H9 (cell line): ENCODE results near the gene ROBO4. TPM values are rescaled to one million over a fixed set of nuclear protein-coding genes. Genes with fewer than 3 reads are reported as not detected.

ENCODE experiments used
- DNase-seq: peaks from one replicate; pipeline ENCODE4 v3.0.0-alpha.2; 2017
- H2AFZ ChIP-seq: one replicate; pipeline ENCODE4 v1.6.1; 2013; ENCODE audit warnings: mild to moderate bottlenecking, low read length, control low read depth, moderate library complexity
- H2AK5ac ChIP-seq: 2 replicates; pipeline ENCODE4 v1.6.1; 2013; ENCODE audit warnings: low read length, control low read depth, mixed read lengths; ENCODE audit not compliant: insufficient read length
- H2BK120ac ChIP-seq: one replicate; pipeline ENCODE4 v1.6.1; 2013; ENCODE audit warnings: low read depth, mild to moderate bottlenecking, low read length, control low read depth, inconsistent platforms; ENCODE audit not compliant: poor library complexity, severe bottlenecking
- H2BK12ac ChIP-seq: 2 replicates; pipeline ENCODE4 v1.6.1; 2013; ENCODE audit warnings: low read length, control low read depth, mixed read lengths, low read depth; ENCODE audit not compliant: insufficient read length
- H2BK15ac ChIP-seq: 2 replicates; pipeline ENCODE4 v1.6.1; 2013; ENCODE audit warnings: low read depth, low read length, control low read depth
- H2BK20ac ChIP-seq: one replicate; pipeline ENCODE4 v1.6.1; 2013; ENCODE audit warnings: low read depth, mild to moderate bottlenecking, low read length, control low read depth, inconsistent platforms; ENCODE audit not compliant: poor library complexity, severe bottlenecking
- H2BK5ac ChIP-seq: 2 replicates; pipeline ENCODE4 v1.6.1; 2013; ENCODE audit warnings: low read length, control low read depth, mixed read lengths; ENCODE audit not compliant: insufficient read length
- H3K14ac ChIP-seq: 2 replicates; pipeline ENCODE4 v1.6.1; 2013; ENCODE audit warnings: low read length, control low read depth; ENCODE audit not compliant: insufficient read depth
- H3K18ac ChIP-seq: 2 replicates; pipeline ENCODE4 v1.6.1; 2013; ENCODE audit warnings: low read depth, mild to moderate bottlenecking, mixed read lengths, low read length, control low read depth; ENCODE audit not compliant: insufficient read length
- H3K23ac ChIP-seq: 2 replicates; pipeline ENCODE4 v1.6.1; 2013; ENCODE audit warnings: low read length, control low read depth, mixed read lengths, low read depth; ENCODE audit not compliant: insufficient read length
- H3K23me2 ChIP-seq: 2 replicates; pipeline ENCODE4 v1.6.1; 2013; ENCODE audit warnings: low read depth, mild to moderate bottlenecking, mixed read lengths, low read length, control low read depth; ENCODE audit not compliant: insufficient read length, poor library complexity, severe bottlenecking
- H3K27ac ChIP-seq: 2 replicates; pipeline ENCODE4 v1.5.1; 2013; ENCODE audit warnings: low read length, control low read depth, mixed read lengths, low read depth; ENCODE audit not compliant: insufficient read length
- H3K27me3 ChIP-seq: 2 replicates; pipeline ENCODE4 v1.6.1; 2013; ENCODE audit warnings: low read length, control low read depth, inconsistent platforms; ENCODE audit not compliant: insufficient read depth
- H3K4ac ChIP-seq: 2 replicates; pipeline ENCODE4 v1.6.1; 2013; ENCODE audit warnings: low read depth, mild to moderate bottlenecking, control low read depth, inconsistent platforms, low read length, moderate library complexity
- H3K4me1 ChIP-seq: 2 replicates; pipeline ENCODE4 v1.6.1; 2013; ENCODE audit warnings: low read length, control low read depth, inconsistent platforms; ENCODE audit not compliant: insufficient read depth
- H3K4me2 ChIP-seq: 2 replicates; pipeline ENCODE4 v1.6.1; 2013; ENCODE audit warnings: low read length, control low read depth, mixed read lengths; ENCODE audit not compliant: insufficient read length, insufficient read depth
- H3K56ac ChIP-seq: 2 replicates; pipeline ENCODE4 v1.6.1; 2013; ENCODE audit warnings: low read depth, mild to moderate bottlenecking, mixed read lengths, low read length, control low read depth; ENCODE audit not compliant: insufficient read length
- H3K79me1 ChIP-seq: 2 replicates; pipeline ENCODE4 v1.6.1; 2013; ENCODE audit warnings: low read depth, mild to moderate bottlenecking, moderate library complexity, low read length, control low read depth, inconsistent platforms; ENCODE audit not compliant: insufficient read depth, poor library complexity, severe bottlenecking
- H3K79me2 ChIP-seq: 2 replicates; pipeline ENCODE4 v1.6.1; 2013; ENCODE audit warnings: low read length, control low read depth, inconsistent platforms; ENCODE audit not compliant: insufficient read depth
- H3K9ac ChIP-seq: 2 replicates; pipeline ENCODE4 v1.6.1; 2013; ENCODE audit warnings: low read length, control low read depth, mixed read lengths; ENCODE audit not compliant: insufficient read length; ENCODE audit errors: extremely low read depth
- H3K9me3 ChIP-seq: one replicate; pipeline ENCODE4 v1.6.1; 2013; ENCODE audit warnings: low read depth, low read length, inconsistent platforms; ENCODE audit not compliant: control insufficient read depth
- H3T11ph ChIP-seq: one replicate; pipeline ENCODE4 v1.6.1; 2013; ENCODE audit warnings: mild to moderate bottlenecking, low read length, control low read depth, inconsistent platforms
- H4K20me1 ChIP-seq: one replicate; pipeline ENCODE4 v1.6.1; 2013; ENCODE audit not compliant: control insufficient read depth, insufficient read length, insufficient read depth
- H4K5ac ChIP-seq: 2 replicates; pipeline ENCODE4 v1.6.1; 2013; ENCODE audit warnings: low read depth, mild to moderate bottlenecking, mixed read lengths, low read length, control low read depth; ENCODE audit not compliant: insufficient read length
- H4K8ac ChIP-seq: replicated peaks from 2 replicates; pipeline ENCODE4 v1.6.1; 2013; ENCODE audit warnings: low read length, control low read depth, mixed read lengths, low read depth; ENCODE audit not compliant: insufficient read length
- H4K91ac ChIP-seq: 2 replicates; pipeline ENCODE4 v1.6.1; 2013; ENCODE audit warnings: low read depth, mild to moderate bottlenecking, moderate library complexity, mixed read lengths, low read length, control low read depth; ENCODE audit not compliant: insufficient read length
- H3K27ac Mint-ChIP-seq, 3 experiments: 2 replicates in 2 of 3; 3 replicates in 1 of 3; pipeline ENCODE4 v1.8.0; 2020 to 2021; ENCODE audit warnings: mixed read lengths in 3 of 3, mild to moderate bottlenecking in 1 of 3, moderate library complexity in 1 of 3
- H3K27me3 Mint-ChIP-seq: 2 replicates; pipeline ENCODE4 v1.8.0; 2021; ENCODE audit warnings: low read depth, mild to moderate bottlenecking, moderate library complexity, mixed read lengths
- H3K36me3 Mint-ChIP-seq, 3 experiments: 2 replicates in 2 of 3; 3 replicates in 1 of 3; pipeline ENCODE4 v1.8.0; 2020 to 2021; ENCODE audit warnings: low read depth in 3 of 3, mixed read lengths in 3 of 3; ENCODE audit not compliant: insufficient read depth in 1 of 3
- H3K4me1 Mint-ChIP-seq, 2 experiments: 2 replicates each; pipeline ENCODE4 v1.8.0; 2020; ENCODE audit warnings: mixed read lengths in 2 of 2
- H3K4me3 Mint-ChIP-seq, 2 experiments: 2 replicates in 1 of 2; 3 replicates in 1 of 2; pipeline ENCODE4 v1.8.0; 2020 to 2021; ENCODE audit warnings: mild to moderate bottlenecking in 2 of 2, mixed read lengths in 2 of 2, moderate library complexity in 1 of 2
- H3K9me3 Mint-ChIP-seq, 2 experiments: 2 replicates in 1 of 2; 3 replicates in 1 of 2; pipeline ENCODE4 v1.8.0; 2020; ENCODE audit warnings: mild to moderate bottlenecking in 2 of 2, mixed read lengths in 2 of 2, moderate library complexity in 1 of 2
- CTCF ChIP-seq: fragments of 200-600 bp; sonication (generic); conservative IDR thresholded peaks from 3 replicates; pipeline ENCODE4 v1.8.0; 2021; ENCODE audit warnings: antibody characterized with exemption, mild to moderate bottlenecking
- WGBS: extraction: QIAGEN DNeasy Blood & Tissue Kit; methylation state at CpG from one replicate; pipeline ENCODE4 v1.1.7; 2013; ENCODE audit warnings: missing lambda C conversion rate, low lambda C conversion rate, mixed read lengths; ENCODE audit not compliant: insufficient read length; ENCODE audit errors: extremely low coverage; 5-methylcytosine and 5-hydroxymethylcytosine counted together
- total RNA-seq: library from RNA; stranded (reverse); gene quantifications from 2 replicates; pipeline ENCODE4 v1.2.1, GENCODE V29; 2021

ROBO4 gene
- total RNA-seq, 1 experiment from 2014 or later, result not detected

- no peaks in the 10 kb centered on the region for H3K9me3 ChIP-seq
- no peak overlapping the region for H4K91ac ChIP-seq
- no peaks in the 10 kb centered on the region; the same call in 1 of the 2 replicates for H3K27me3 ChIP-seq
- Mint-ChIP-seq H3K36me3 (no peaks in the 10 kb centered on the region), H3K27me3 (peaks cover 27% of the 10 kb centered on the region), H3K9me3 (peaks cover 3 to 4% of the 10 kb centered on the region in 2 experiments; a peak in 3 of 5 replicates), H3K27ac (no peak overlapping the region), H3K4me1 (peaks cover 14% of the 10 kb centered on the region in 2 experiments), H3K4me3 (no peak overlapping the region)
- H2BK20ac ChIP-seq, result no peak overlapping the region
- H2BK5ac ChIP-seq, result no peak overlapping the region
- H2AK5ac ChIP-seq, result no peak overlapping the region
- no peak overlapping the region for H2BK120ac ChIP-seq
- TF ChIP-seq CTCF, result no peak
- H3K56ac ChIP-seq, result no peak overlapping the region
- DNase-seq, result no peak
- H3K9ac ChIP-seq, result no peak overlapping the region
- H3K4me2 ChIP-seq, result no peak overlapping the region
- no peaks in the 10 kb centered on the region for H4K20me1 ChIP-seq
- H4K5ac ChIP-seq, result no peak overlapping the region
- no peak overlapping the region for H2BK15ac ChIP-seq
- no peak overlapping the region for H2BK12ac ChIP-seq
- no peaks in the 10 kb centered on the region for H3K79me1 ChIP-seq
- H3K23ac ChIP-seq, result no peak overlapping the region
- no peak overlapping the region for H3K4ac ChIP-seq
- H3K23me2 ChIP-seq, result no peaks in the 10 kb centered on the region
- H4K8ac ChIP-seq, result no peak overlapping the region
- H3K4me1 ChIP-seq, result peaks cover 4% of the 10 kb centered on the region; the same call in 1 of the 2 replicates
- H3K18ac ChIP-seq, result no peak overlapping the region
- H3T11ph ChIP-seq, result no peak overlapping the region
- no peak overlapping the region for H3K14ac ChIP-seq
- WGBS, result no CpG with 5 or more reads among the region's 1 CpG
- no peak overlapping the region for H3K27ac ChIP-seq
- no peaks in the 10 kb centered on the region for H3K79me2 ChIP-seq
- no peak overlapping the region for H2AFZ ChIP-seq
These were observed 5.0 kb upstream of the ROBO4 start for GRCh38 chr11:124902616-124903015.
